Measurements from ENCODE around the gene ZBTB44. TPM values are rescaled to one million over a fixed set of nuclear protein-coding genes. Genes with fewer than 3 reads are reported as not detected.
"Not testable (repeated sequence)": the region's sequence is repeated elsewhere in the genome, so short reads cannot be mapped to it uniquely, and the experiment has no call there.

The ZBTB44 gene
- total RNA-seq, 1 donor: 41.5 TPM

- H3K4me3 ChIP-seq (ENCODE audit: low read depth, low read length): no peak overlapping the region
- TF ChIP-seq, protein P1, sequence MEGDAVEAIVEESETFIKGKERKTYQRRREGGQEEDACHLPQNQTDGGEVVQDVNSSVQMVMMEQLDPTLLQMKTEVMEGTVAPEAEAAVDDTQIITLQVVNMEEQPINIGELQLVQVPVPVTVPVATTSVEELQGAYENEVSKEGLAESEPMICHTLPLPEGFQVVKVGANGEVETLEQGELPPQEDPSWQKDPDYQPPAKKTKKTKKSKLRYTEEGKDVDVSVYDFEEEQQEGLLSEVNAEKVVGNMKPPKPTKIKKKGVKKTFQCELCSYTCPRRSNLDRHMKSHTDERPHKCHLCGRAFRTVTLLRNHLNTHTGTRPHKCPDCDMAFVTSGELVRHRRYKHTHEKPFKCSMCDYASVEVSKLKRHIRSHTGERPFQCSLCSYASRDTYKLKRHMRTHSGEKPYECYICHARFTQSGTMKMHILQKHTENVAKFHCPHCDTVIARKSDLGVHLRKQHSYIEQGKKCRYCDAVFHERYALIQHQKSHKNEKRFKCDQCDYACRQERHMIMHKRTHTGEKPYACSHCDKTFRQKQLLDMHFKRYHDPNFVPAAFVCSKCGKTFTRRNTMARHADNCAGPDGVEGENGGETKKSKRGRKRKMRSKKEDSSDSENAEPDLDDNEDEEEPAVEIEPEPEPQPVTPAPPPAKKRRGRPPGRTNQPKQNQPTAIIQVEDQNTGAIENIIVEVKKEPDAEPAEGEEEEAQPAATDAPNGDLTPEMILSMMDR (IDR thresholded peaks at IDR 0.05; ENCODE audit: insufficient read depth, low read depth, low read length): no peak
- no peak for DNase-seq (ENCODE audit: low read depth)
These were observed 65.3 kb downstream of the ZBTB44 start for GRCh38 chr11:130249371-130249770.

- TF ChIP-seq, protein P1 (IDR thresholded peaks at IDR 0.05; ENCODE audit: insufficient read depth, low read depth, low read length): no peak
- no peak overlapping the region for H3K4me3 ChIP-seq (ENCODE audit: low read depth, low read length)
- DNase-seq (ENCODE audit: low read depth): no peak
These were observed 67.4 kb downstream of the ZBTB44 start for GRCh38 chr11:130247319-130247718.

GRCh38 chr11:130246738-130247137, 68.0 kb downstream of the ZBTB44 start:
- peak; percentile 14 for DNase-seq (ENCODE audit: low read depth)
- no peak overlapping the region for H3K4me3 ChIP-seq (ENCODE audit: low read depth, low read length)
- TF ChIP-seq, protein P1 (IDR thresholded peaks at IDR 0.05; ENCODE audit: insufficient read depth, low read depth, low read length): no peak

DNA sequence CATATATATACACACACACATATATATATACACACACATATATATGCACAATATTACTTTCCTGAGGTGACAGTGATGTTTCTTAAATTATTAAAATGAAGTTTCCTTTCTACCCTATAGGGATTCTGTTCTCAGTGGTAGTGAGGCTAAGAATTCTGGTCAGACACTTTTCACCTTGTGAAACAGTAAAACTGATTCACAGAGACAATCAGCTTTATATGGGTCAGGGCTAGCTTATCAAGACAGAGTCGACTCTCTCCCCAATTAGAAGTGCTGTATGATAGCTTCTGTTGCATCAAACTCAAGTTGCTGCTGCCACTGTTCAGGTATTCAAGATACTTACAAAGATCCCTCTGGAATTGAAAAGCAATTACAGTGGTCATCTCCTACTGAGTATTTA, 68.4 kb downstream of the ZBTB44 start:
- TF ChIP-seq, protein P1 (IDR thresholded peaks at IDR 0.05; ENCODE audit: insufficient read depth, low read depth, low read length): no peak
- no peak for DNase-seq (ENCODE audit: low read depth)
- no peak overlapping the region for H3K4me3 ChIP-seq (ENCODE audit: low read depth, low read length)

- not testable (repeated sequence) for DNase-seq (ENCODE audit: low read depth); H3K4me3 ChIP-seq (ENCODE audit: low read depth, low read length)
These were observed 69.3 kb downstream of the ZBTB44 start for GRCh38 chr11:130245375-130245774.

- no peak overlapping the region for H3K4me3 ChIP-seq (ENCODE audit: low read depth, low read length)
- DNase-seq (ENCODE audit: low read depth): no peak
- TF ChIP-seq, protein P1 (IDR thresholded peaks at IDR 0.05; ENCODE audit: insufficient read depth, low read depth, low read length): no peak
These were observed 69.9 kb downstream of the ZBTB44 start for GRCh38 chr11:130244848-130245247.

- TF ChIP-seq, protein P1 (IDR thresholded peaks at IDR 0.05; ENCODE audit: insufficient read depth, low read depth, low read length): no peak
- peak; percentile 36 for DNase-seq (ENCODE audit: low read depth)
- no peak overlapping the region for H3K4me3 ChIP-seq (ENCODE audit: low read depth, low read length)
These were observed 70.9 kb downstream of the ZBTB44 start for GRCh38 chr11:130243816-130244215.
